HUDEP-2 (cell line): ENCODE data around the gene MYO16.

Source experiments
- DNase-seq, 76 experiments: peaks; one replicate each; lab custom pipeline; 2025; ENCODE audit not compliant: unreplicated experiment in 76 of 76; lab: John Stamatoyannopoulos, UW

The MYO16 gene

DNA sequence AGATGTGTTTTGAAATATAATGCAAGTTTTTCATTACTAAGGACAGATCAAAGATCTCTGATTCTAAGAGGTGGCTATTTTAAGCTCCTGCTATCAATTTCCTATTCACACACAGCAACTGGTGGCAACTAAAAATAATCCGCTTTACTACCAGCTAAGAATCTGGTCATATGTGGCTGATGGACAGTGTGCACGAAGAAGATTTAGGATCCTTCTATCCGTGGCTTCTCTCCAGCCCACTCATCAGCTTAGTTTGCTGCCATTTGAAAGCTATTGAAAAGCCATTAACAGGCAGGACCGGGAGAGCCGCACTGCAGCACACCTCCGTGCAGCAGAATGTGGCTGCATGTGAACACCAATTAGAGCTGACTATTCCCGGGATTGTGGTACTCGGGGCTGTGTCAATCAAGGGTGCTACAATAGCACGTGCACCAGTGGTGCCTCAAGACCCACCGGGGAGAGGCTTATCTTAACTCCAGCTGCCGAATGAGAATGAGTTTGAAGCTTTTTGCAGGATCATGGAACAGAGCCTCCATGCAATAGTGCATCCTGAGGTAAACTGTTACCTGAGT lies at the start of gene MYO16:
MYO16 (plus strand) TSS at position 431 of the 572 bp plus-strand sequence. CDS start 234 bp downstream, outside the sequence.
- no peak for DNase-seq

DNA sequence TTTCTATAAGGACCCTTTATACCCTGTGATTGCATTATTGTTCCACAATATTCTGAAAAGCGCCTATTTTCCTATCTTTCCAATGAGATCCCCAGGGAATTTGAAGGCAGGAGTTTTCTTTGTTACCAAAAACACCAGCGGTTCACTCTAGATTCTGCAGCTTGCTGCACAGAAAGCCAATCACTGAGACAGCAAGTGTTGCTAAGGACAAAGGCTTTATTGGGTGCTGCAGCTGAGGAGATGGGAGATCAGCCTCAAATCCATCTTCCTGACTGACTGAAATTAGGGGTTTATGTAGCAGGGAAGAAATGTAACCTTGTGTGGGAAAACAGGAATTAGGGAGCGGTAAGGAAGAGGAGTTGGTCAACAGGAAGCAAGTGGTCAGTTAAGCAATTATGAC lies 42.6 kb upstream of the MYO16 start:
- no peak for DNase-seq

DNA sequence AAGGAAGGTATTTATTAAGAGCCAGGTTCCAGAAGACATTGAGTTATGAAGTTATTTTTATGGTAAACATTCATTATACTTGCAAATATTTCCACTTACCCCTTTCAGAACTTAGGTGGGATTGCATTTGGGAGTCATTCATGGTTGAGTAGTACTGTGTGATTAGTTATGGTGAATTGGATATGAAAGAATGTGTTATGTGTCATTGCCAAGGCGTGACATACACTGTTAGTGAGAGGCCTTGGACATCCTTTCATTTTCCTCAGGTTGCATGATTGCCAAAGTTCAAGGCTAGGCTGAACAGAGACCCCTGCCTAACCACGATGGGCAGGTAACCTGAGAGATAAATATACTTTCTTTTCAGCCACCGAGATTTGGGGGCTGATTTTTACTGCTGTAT lies 40.9 kb upstream of the MYO16 start:
- DNase-seq: no peak

DNA sequence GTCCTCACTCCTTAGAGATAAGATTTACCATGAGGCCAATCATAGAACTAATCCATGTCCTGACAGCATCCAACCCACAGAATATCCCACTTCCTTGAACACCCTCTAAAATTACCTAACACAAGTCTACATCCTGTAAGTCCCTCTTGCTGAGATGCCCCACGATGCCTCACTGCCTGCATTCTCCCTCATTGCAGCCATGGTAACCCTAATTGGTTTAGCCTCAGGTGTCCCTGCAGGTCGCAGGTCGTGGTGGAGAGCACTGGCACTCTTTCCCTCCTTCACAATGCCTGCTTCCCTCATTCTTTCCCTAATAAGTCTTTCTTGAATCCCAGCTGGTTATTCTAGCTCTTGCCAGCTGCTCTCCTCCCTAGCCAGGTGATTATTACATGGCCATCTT lies 35.3 kb upstream of the MYO16 start:
- no peak for DNase-seq

DNA sequence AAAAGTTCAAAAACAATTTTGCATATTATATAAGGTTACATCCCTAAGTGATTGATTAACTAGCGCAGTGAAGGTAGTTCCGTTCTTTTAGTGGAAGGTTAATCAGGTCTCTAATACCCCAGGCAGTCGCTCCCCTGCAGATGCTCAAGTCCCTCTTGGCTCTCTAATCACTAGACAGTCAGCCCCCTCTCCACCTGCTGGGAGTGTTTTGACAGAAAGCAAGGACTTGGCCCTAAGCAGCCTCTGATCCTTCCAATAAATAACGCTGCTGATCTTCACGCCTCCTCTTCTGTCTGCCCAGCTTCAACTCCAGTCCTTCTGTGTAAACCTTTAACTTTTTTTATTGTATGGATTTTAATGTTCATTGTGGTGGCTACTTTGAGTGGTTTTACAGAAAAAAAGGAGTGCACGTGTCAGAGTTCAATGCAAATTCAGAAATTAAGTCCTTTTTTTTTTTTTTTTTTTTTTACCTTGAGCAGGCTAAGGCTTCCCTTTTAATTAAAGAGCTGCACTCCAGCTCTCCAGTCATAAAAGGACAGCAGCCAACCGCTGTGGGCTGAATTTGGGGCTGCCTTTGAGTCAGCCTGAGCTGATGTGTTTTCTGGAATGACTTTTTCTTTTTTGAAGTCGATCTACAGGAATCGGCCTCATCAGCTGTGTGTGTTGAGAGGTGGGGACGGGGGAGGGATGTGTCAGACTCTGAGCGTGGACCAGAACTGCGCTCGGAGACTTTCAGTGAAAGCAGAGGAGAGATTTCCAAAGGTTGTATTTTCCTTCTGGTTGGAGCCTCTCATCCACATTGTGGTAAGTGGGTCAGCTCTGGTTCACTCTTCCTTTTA lies 33.8 kb upstream of the MYO16 start:
- no peak for DNase-seq

DNA sequence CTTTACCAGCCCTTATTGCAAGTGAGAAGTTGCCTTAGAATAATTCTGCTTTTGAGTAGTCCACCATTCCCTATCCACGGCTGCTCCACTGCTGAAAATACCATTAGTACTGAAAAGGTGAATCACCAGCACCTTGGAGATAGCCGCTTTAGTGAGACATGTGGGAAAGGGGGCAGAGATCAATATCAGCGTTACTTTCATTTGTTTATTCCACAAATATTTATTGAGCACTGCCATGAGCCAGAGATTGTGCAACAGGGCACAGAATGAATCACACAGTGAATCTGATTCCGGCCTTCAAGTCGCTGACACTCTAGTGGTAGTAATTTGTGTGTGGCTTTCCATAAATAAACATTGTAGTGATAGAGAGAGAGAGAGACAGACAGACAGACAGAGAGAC lies 31.5 kb upstream of the MYO16 start:
- DNase-seq: no peak

DNA sequence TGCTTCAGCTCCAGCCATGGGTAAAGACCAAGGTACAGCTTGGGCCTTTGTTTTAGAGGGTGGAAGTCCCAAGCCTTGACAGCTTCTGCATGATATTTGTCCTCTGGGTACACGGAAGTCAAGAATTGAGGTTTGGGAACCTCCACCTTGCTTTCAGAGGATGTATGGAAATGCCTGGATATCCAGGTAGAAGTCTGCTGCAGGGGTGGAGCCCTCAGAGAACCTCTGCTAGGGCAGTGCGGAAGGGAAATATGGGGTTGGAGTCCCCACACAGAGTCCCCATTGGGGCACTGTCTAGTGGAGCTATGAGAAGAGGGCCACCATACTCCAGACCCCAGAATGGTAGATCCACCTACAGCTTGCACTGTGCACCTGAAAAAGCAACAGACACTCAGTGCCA lies 23.0 kb upstream of the MYO16 start:
- no peak for DNase-seq

DNA sequence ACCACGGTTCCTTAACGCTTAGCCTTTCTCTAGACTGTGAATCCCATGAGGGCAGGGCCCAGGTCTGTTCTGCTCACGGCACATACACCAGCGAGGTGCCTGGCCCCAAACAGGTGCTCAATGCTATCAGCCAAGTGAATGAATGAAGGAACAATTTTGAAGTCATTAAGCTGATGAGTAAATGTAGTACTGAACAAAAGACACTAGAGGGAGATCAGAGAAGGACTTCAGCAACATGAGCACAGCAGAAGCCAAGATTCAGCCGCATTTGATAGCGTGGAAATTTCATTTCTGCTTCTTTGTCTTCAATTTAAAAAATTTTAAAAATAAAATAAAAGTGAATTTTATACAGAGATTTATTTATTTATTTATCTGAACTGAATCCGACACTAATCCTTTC lies 20.1 kb upstream of the MYO16 start:
- peak in 6 of 76 experiments; percentile 1 to 43 (median 10) for DNase-seq

DNA sequence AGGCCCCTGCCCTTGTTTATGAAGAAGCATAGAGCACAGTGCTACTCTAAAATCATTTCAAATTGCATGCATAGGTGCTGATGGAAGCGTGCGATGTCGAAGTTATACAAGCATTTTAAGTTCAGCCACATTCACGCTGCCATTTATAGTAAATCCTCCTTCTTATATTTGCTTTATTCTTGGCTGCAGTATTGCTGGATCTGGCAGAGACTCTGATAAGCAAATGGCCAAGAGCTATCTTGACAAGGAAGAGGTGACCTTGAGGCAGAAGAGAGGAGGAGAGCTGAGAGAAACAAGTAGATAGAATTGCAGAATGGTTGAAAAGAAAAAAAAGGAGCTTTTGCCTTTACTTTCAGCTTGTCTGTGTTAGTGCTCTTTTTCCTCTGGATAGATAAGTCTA lies 18.9 kb upstream of the MYO16 start:
- peak in 3 of 76 experiments; percentile 5 to 29 (median 14) for DNase-seq

DNA sequence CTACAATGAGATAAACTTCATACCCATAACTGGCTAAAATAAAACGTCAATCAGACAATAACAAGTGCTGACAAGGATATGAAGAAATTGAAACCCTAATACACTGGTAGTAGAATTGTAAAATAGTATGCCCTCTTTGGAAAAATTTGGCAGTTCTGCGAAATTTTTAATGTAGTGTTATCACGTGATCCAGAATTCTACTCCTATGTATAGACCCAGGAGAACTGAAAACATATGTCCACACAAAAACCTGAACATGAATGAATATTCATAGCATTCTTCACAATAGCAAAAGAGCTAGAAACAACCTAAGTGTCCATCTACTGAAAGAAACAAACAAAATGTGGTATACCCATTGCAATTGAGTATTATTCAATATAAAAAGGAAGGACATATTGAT lies 14.2 kb upstream of the MYO16 start:
- DNase-seq: no peak

DNA sequence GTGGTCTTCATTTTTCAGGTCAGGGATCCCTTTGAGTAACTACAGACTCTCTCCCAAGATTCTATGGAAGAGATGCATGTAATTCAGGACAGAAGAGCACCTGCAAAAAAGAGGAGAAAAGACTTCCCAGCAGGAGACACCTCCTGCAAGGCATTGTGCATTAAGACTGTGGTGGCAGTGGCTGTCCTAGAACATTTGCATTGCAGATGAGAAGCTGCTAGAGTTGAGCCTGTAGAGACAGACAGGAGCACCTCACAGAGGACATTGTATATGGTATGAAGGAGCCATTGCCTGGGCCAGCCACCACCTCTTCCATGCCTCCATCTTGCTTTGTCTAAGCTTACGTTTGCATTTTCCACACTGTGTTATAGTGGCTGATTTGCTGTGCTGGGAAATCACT lies 11.2 kb upstream of the MYO16 start:
- DNase-seq: no peak

DNA sequence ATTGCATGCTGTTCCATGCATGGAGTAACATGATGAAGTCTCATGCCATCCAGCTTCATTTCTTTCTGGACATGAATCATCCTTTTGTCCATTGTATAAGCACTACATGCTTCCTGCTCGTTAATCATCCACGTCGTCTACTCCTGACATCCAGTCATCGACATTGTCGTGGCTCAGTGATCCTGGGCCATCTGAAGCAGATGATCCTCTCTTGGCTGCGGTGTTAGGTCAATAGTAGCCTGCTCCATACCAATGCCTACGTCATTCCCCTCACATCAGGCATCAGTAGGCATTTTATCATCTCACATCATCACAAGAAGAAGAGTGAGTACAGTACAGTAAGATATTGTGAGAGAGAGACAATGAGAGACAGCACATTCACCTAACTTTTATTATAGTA lies 7.9 kb upstream of the MYO16 start:
- no peak for DNase-seq

DNA sequence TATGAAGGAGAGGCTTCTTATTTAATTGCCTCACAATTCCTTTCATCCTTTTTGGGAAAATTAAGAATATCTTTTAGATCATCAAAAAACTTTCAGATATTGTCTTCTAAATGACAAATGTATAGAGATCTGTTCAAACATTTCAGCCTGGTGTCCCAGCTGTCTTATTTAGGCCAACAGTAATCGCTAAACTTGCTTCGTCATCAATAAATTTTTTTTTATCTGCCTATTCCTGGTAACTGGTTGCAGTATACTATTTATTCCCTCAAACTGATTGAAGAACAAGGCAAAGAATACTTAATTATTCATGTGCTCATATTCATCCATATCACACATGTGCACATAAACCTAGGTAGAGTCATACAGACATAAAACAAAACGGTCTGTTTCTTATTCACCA lies 5.3 kb upstream of the MYO16 start:
- no peak for DNase-seq

DNA sequence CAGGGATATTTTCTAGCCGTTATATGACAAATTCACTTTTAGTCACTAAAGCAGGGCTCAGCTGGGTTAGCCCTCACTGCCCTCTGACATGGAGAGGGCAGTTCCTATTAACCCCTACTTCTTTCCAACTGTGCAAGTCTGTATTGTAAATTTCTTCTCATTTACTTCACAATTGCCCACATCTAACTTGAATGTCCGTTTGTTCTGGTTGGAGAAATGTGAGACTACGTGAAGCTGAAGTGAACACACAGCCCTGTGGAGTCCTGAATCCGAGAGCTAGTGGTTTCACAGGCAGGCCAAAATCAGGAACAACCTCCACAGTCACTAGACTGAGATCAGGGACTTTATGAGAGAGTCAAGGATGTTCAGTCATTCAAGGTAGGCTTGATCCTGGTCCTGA lies 4.4 kb upstream of the MYO16 start:
- no peak for DNase-seq

DNA sequence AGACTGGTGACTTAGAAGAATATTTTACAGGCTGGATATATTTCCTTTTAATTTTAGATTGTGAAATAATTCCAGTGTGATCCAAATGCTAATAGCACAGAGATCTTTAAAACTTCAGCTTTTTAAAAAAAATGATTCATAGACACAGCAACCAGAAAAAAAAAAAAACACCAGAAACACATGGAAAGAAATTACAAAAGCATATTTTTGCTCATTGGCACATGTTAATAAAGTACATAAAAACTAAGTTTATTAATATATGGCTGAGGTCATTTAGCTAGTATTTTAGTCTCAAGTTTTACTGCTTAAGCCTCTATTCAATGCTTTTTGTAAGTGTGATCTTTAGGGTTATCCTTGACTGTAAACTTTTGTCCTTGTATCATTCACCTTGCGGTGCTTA lies 577 bp downstream of the MYO16 start:
- DNase-seq: no peak

DNA sequence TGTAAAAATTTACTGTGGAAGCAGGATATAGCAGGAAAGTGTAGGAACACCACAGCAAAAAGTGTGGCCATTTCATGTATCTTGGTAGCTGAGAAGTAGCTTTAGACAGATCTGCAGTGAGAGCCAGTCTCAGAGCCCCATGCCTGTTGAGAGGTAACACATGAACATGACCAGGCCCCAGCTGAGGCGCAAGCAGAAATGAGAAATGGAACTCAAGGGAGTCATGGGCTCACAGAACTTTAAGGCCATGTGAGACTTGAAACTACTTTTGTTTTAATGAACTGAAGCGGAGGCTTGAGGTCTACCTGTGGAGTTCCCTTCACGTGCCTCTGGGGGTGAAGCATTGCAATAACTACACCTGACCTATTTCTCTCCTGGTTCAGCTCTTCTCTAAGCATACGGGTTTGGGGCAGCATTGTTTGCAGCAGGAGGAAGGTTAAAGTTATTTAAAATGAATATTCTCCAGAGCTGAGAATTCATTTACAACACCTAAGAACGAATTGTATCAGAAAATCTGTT lies 3.3 kb downstream of the MYO16 start:
- DNase-seq: no peak

DNA sequence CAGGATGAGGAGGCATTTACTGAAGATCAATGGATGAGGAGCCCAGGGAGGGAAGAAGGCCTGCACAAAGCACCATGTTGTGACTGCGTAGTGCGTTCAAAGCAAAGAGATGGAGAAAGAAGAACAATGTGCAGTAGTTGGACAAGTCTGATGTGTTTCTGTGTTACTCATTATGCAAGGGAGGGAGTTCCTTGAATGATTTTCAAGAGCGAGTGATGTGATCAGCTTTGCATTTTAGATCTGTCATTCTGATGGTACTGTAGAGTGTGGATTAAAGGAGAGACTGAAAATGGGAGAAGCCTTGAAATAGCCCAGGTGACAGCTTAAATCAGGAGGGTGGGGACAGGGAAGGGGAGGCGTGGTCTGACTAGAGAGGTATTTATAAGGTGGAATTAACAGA lies 9.5 kb downstream of the MYO16 start:
- no peak for DNase-seq

DNA sequence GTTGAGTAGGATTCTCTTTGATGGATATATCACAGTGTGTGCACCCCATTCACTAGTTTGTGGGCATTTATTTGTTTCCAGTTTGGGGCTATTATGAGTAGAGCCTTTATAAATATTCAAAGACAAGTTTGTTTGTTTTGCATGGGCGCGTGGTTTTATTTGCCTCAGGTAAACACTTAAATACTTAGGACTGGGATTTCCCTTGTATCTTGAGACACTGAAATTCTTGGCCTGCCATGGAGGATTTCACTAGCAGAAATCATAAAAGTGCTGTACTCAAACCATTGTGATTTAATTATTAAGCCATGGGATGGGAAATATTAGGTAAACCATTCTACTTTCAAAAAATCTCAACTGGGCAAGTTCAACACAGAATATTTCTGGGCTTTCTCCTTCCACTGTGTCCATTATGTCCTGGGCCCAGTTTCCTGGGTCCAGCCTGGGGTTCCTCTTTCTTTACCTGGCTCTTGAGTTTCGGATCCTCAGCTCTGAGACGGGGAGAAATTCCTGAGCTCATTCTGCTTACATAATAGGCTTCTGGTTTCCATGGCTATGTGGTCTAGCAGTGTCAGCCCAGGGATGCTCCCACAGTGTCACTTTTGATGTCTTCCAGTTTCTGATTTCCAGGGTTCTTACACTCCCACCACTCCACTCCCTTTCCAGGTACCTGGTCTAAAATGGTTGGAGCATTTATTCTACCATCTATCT lies 14.4 kb downstream of the MYO16 start:
- DNase-seq: no peak

DNA sequence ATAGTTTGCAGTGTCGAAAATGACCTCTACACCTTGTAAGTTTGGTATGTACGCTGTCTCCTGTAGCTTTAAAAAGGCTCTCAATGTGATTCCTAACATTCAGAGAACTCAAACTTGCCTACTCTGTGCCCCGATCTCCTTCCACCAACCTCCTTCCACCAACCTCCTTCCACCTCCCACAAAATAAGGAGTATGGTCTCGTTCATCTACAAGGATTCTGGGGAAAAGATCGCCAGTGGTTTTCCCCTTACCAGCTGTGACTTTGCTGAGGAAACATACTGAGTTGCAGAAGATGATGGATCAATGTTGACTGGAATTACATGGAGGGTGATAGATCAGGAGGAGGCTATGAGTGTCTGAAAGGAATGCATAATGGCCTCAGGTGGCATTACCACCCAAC lies 16.0 kb downstream of the MYO16 start:
- no peak for DNase-seq

DNA sequence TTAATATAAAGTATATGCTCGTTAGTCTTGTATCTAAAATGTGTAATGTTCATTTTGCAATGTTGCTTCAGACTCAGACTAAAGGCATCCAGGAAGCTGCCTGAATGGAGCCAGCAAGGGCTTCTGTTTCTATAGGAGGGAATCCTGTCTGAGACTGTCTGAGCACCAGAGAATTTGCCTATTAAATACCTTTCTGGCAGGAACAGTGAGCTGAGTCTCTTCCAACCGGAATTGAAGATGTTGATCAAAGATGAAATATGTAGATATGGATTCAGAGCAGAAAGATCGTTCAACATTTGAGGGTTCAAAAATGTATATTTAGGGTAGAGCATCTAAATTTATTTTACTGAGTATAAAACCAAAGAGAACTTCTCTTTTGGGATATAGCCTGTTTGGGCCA lies 20.9 kb downstream of the MYO16 start:
- DNase-seq: no peak

DNA sequence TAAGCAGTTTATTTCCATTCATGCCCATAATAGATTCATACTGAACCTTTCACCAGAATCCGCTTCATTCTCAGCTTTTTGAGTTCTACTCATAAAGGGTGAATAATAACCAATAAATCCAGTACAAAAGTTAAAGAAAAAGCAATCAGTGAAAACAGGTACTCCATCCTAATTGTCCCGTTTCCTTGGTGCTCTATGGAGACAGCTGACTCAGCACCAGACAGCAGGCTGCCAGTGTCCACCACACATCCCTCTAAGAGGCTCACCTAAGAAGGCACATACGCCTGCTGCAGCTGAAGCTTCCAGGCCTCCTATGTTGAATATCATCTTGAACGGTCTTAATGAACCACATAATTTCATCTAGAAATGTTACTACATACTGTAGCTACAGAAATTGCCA lies 27.3 kb downstream of the MYO16 start:
- DNase-seq: no peak

DNA sequence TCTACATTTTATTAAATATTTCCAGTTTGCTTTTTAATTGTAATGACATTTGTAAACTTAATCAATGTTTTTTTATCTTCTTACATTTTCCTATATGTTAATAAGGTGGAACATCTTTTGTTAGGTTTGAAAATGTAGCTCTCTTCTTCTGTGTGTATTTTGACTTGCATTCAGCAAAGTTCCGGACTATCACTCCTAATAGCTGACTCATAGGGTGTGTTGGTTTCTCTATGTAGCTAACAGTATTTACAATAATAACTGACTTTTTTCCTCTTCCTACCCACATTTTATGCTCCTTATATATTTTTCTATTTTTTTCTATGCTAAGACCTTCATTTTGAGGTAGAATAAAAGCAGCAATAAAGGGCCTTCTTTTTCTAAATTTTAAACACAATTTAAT lies 28.1 kb downstream of the MYO16 start:
- DNase-seq: no peak
